ENCODE data around the gene ATP1B1.

ATP1B1 gene

DNA sequence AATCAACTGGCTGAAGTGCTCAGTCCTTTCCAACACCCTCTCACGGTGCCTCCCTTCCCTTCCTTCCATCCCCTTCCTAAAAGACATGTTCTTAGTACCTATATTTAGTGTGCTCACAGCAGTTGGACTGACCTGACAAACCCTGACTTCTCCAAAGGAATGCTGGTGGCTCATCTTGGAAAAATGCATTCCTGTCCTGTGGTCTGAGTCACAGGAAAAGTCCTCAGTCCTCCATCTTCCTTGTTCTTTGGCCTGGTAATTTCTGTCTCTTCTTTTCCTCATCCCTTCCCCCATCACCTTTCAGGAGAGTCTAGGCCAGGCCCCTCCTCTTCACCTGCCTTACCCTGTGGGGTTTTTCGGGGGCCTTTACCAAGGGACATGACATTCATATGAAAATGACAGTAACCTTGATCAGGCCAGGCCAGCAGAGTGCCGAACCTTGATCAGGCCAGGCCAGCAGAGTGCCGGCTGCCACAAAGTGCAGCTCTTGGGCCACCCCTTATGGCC is 7.2 kb downstream of the ATP1B1 start:
- TF ChIP-seq CTCF (IDR thresholded peaks at IDR 0.05; ENCODE audit: borderline replicate concordance, insufficient read depth, low read depth, low read length), result no peak
- H3K4me3 ChIP-seq (ENCODE audit: low read depth, low read length), result no peak overlapping the region

GRCh38 chr1:169115891-169116585 is 9.5 kb downstream of the ATP1B1 start:
- no peak for TF ChIP-seq CTCF (IDR thresholded peaks at IDR 0.05; ENCODE audit: borderline replicate concordance, insufficient read depth, low read depth, low read length)
- no peak overlapping the region for H3K4me3 ChIP-seq (ENCODE audit: low read depth, low read length)

DNA sequence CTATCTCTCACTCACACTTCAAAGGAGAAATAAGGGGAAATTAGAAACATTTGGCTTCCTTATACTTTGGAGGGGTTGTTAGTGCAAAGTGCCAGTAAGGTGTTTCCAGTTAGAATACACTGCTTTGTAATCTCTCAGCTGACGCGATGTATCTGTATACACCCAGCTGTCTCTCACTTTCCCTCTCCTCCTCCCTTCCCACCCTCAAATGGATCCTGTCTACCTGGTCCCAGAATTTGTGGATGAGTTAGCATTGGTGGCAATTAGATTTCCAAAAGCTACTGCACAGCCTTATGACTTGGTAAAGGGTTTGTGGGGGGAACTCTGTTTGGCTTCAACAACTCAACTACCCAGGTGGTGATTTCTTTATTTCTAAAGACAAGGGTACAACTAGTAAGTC is 10.5 kb downstream of the ATP1B1 start:
- no peak for TF ChIP-seq CTCF (IDR thresholded peaks at IDR 0.05; ENCODE audit: borderline replicate concordance, insufficient read depth, low read depth, low read length)
- H3K4me3 ChIP-seq (ENCODE audit: low read depth, low read length), result no peak overlapping the region

DNA sequence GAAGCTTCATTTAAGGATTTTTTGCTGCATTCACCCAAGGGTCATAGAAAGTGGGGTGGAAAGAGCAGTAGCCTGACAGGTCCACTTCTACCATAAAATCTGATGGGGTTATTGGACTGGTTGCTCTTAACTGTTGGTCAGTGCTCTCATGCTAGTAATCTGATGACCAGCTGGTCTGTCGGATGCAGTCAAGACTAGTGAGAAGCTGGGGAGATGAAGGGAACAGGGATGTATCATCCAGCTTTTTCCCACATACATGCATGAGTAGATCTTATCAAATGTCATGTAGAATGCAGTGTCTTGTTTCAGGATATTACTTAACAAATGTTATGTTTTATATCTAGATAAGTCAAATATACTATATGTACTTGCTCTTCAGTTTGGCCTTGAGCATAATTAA is 11.1 kb downstream of the ATP1B1 start:
- no peak for TF ChIP-seq CTCF (IDR thresholded peaks at IDR 0.05; ENCODE audit: borderline replicate concordance, insufficient read depth, low read depth, low read length)
- H3K4me3 ChIP-seq (ENCODE audit: low read depth, low read length), result no peak overlapping the region

DNA sequence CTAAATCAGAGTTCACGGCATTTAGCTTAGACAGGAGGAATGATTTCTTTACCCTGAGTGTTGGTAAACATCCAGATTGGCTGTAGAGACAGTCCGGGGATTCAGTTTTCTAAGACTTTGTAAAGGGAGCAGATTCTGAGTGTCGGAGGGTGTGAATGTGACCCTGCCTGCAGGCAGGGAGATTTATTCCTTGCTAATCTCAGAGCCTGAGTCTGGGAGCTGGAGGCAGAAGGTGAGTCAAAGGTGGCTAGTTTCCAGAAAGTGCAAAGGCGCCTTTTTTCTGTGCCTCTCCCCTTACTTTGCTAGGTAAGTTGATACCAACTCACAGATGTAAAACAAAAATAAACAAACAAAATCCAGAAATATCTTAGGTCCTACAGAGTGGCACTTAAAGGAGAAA is 11.7 kb downstream of the ATP1B1 start:
- H3K4me3 ChIP-seq (ENCODE audit: low read depth, low read length), result no peak overlapping the region
- TF ChIP-seq CTCF (IDR thresholded peaks at IDR 0.05; ENCODE audit: borderline replicate concordance, insufficient read depth, low read depth, low read length), result no peak

- no peak for TF ChIP-seq CTCF (IDR thresholded peaks at IDR 0.05; ENCODE audit: borderline replicate concordance, insufficient read depth, low read depth, low read length)
- no peak overlapping the region for H3K4me3 ChIP-seq (ENCODE audit: low read depth, low read length)
Measured at GRCh38 chr1:169119405-169119804, 12.9 kb downstream of the ATP1B1 start.

DNA sequence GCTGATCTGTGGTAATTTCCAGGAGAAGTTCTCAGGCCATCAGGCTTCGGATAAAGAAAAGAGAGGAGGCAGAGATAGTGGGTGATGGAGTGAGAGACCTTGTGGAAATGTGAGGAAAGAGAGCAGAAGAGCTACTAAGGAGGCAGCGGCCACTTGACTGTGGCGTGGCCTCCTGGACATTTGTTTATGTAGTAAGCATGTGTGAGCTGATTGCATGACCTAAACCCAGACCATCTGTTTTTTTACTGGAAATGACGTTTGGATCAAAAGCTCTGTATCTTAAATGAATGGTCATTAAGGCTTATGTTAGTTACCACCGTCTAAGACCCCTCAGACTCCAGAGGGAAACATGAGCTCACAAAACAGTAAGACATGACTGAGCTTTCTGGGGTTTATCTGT is 13.6 kb downstream of the ATP1B1 start:
- TF ChIP-seq CTCF (IDR thresholded peaks at IDR 0.05; ENCODE audit: borderline replicate concordance, insufficient read depth, low read depth, low read length), result no peak
- no peak overlapping the region for H3K4me3 ChIP-seq (ENCODE audit: low read depth, low read length)
